DOHH2 (cell line): ENCODE results near the gene UBA5.

Experiments used
- H3F3A ChIP-seq: fragments of 200-600 bp; sonication (generic), shearing (Covaris generic); 2 replicates; pipeline ENCODE4 v1.6.0; 2016; ENCODE audit warnings: antibody characterized with exemption, mild to moderate bottlenecking; ENCODE audit not compliant: control insufficient read depth, insufficient read depth
- H3K27ac ChIP-seq: fragments of 200-600 bp; sonication (generic); 2 replicates; pipeline ENCODE4 v1.5.1; 2014; ENCODE audit warnings: low read depth, mild to moderate bottlenecking, low read length, moderate library complexity
- H3K27me3 ChIP-seq: fragments of 200-600 bp; sonication (generic); 2 replicates; pipeline ENCODE4 v1.6.1; 2014; ENCODE audit warnings: mild to moderate bottlenecking, low read length, mixed read lengths; ENCODE audit not compliant: control insufficient read depth
- H3K36me3 ChIP-seq: fragments of 200-600 bp; sonication (generic); 2 replicates; pipeline ENCODE4 v1.6.1; 2014; ENCODE audit warnings: mild to moderate bottlenecking, low read length, moderate library complexity, mixed read lengths; ENCODE audit not compliant: control insufficient read depth
- H3K4me1 ChIP-seq: fragments of 200-600 bp; sonication (generic); 2 replicates; pipeline ENCODE4 v1.6.1; 2014; ENCODE audit warnings: mild to moderate bottlenecking, low read length, mixed read lengths; ENCODE audit not compliant: control insufficient read depth
- H3K4me2 ChIP-seq: fragments of 200-600 bp; sonication (generic); 2 replicates; pipeline ENCODE4 v1.6.0; 2014; ENCODE audit warnings: mild to moderate bottlenecking, low read length, moderate library complexity
- H3K4me3 ChIP-seq: fragments of 200-600 bp; sonication (generic); 2 replicates; pipeline ENCODE4 v1.5.1; 2014; ENCODE audit warnings: mild to moderate bottlenecking, low read length, mixed read lengths
- H3K79me2 ChIP-seq: fragments of 200-600 bp; sonication (generic); 2 replicates; pipeline ENCODE4 v1.6.1; 2014; ENCODE audit warnings: mild to moderate bottlenecking, low read length, mixed read lengths; ENCODE audit not compliant: control insufficient read depth
- H3K9me2 ChIP-seq: fragments of 200-600 bp; sonication (generic); replicated peaks from 2 replicates; pipeline ENCODE4 v1.6.1; 2014; ENCODE audit warnings: mild to moderate bottlenecking, low read length, mixed read lengths; ENCODE audit not compliant: control insufficient read depth
- H3K9me3 ChIP-seq: fragments of 200-600 bp; sonication (generic); 2 replicates; pipeline ENCODE4 v1.6.1; 2014; ENCODE audit warnings: antibody characterized with exemption, low read length, mixed read lengths; ENCODE audit not compliant: control insufficient read depth, insufficient read depth
- H4K20me1 ChIP-seq: fragments of 200-600 bp; sonication (generic); 2 replicates; pipeline ENCODE4 v1.6.0; 2014; ENCODE audit warnings: low read depth, mild to moderate bottlenecking, antibody characterized with exemption, low read length, moderate library complexity; ENCODE audit not compliant: control insufficient read depth, insufficient read depth
- CTCF ChIP-seq: fragments of 200-600 bp; sonication (generic); IDR thresholded peaks from one replicate; pipeline ENCODE4 v1.5.1; 2014; ENCODE audit warnings: antibody characterized with exemption, mild to moderate bottlenecking, low read depth, low read length; ENCODE audit not compliant: poor library complexity, severe bottlenecking
- EZH2phosphoT487 ChIP-seq: fragments of 200-600 bp; sonication (generic); IDR thresholded peaks from 2 replicates; pipeline ENCODE4 v1.6.1; 2017; ENCODE audit warnings: borderline replicate concordance, mild to moderate bottlenecking, antibody characterized with exemption, low read length, moderate library complexity, mixed read lengths

UBA5 gene

GRCh38 chr3:132709761-132710160, 49.6 kb downstream of the UBA5 start:
- no peaks in the 10 kb centered on the region for H3K4me1 ChIP-seq
- no peak overlapping the region for H3K27ac ChIP-seq
- H3K36me3 ChIP-seq: no peaks in the 10 kb centered on the region
- H3K4me2 ChIP-seq: no peak overlapping the region
- no peak overlapping the region for H3K4me3 ChIP-seq
- H3K9me3 ChIP-seq: no peaks in the 10 kb centered on the region
- H4K20me1 ChIP-seq: no peaks in the 10 kb centered on the region
- H3K9me2 ChIP-seq: no peaks in the 10 kb centered on the region
- no peaks in the 10 kb centered on the region for H3K27me3 ChIP-seq
- H3F3A ChIP-seq: no peaks in the 10 kb centered on the region
- TF ChIP-seq CTCF: no peak
- no peak for TF ChIP-seq EZH2phosphoT487
- H3K79me2 ChIP-seq: no peaks in the 10 kb centered on the region

- no peaks in the 10 kb centered on the region for H3K36me3 ChIP-seq
- no peak overlapping the region for H3K4me3 ChIP-seq
- no peak overlapping the region for H3K27ac ChIP-seq
- no peaks in the 10 kb centered on the region for H3K9me2 ChIP-seq
- H3K79me2 ChIP-seq: no peaks in the 10 kb centered on the region
- H3K4me2 ChIP-seq: no peak overlapping the region
- no peaks in the 10 kb centered on the region for H4K20me1 ChIP-seq
- H3K4me1 ChIP-seq: no peaks in the 10 kb centered on the region
- H3K27me3 ChIP-seq: no peaks in the 10 kb centered on the region
- TF ChIP-seq CTCF: no peak
- no peak for TF ChIP-seq EZH2phosphoT487
- H3F3A ChIP-seq: no peaks in the 10 kb centered on the region
- H3K9me3 ChIP-seq: no peaks in the 10 kb centered on the region
Observed at GRCh38 chr3:132710311-132710710, 50.2 kb downstream of the UBA5 start.

DNA sequence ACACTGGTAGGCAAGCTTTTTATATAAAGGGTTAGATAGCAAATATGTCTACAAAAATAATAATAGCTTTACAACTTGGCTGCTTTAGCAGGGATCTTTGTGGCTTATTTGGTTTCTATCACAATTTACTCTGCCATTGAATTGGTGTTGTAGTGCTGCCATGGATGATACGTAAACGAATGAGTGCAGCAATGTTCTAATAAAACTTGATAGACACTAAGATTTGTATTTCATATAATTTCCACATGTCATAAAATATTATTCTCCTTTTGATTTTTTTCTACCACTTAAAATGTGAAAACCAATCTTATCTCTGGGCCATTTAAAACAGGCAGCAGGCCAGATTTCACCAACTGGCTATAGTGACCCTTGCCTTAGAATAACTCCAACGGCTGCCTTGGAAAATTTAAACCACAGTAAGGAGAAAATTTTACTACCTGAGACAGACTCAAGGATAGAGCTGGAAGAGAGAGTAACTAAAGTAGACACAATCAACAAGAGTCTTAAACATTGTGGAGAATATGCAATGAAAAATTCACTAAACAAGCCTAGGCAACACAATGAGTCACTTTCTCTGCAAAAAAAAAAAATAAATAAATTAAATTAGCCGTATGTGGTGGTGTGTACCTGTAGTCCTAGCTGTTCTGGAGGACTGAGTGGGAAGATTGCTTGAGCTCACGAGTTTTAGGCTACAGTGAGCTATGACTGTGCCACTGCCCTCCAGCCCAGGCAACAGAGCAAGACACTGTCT, 54.0 kb downstream of the UBA5 start:
- Histone ChIP-seq H3K27ac (no peak overlapping the region), H3K36me3 (no peaks in the 10 kb centered on the region), H3F3A (no peaks in the 10 kb centered on the region), H3K4me3 (no peak overlapping the region), H4K20me1 (no peaks in the 10 kb centered on the region), H3K4me1 (no peaks in the 10 kb centered on the region), H3K9me3 (no peaks in the 10 kb centered on the region), H3K27me3 (no peaks in the 10 kb centered on the region), H3K79me2 (no peaks in the 10 kb centered on the region), H3K9me2 (no peaks in the 10 kb centered on the region), H3K4me2 (no peak overlapping the region)
- TF ChIP-seq EZH2phosphoT487 (no peak), CTCF (no peak)
